IMR-90 (cell line): ENCODE measurements around the gene ME3. TPM values are rescaled to one million over a fixed set of nuclear protein-coding genes. Genes with fewer than 3 reads are reported as not detected.

Source experiments
- ATAC-seq: fragments of 200-7000 bp; cut with Tn5 transposase; 2 replicates; pipeline ENCODE4 v1.9.1; 2020; ENCODE audit warnings: low read depth, mild to moderate bottlenecking, moderate library complexity
- BruUV-seq: library from RNA; stranded (reverse); fragments of 400-500 nt; replicated peaks from 2 replicates; lab custom pipeline; 2021; lab: Mats Ljungman, UMichigan
- CTCF ChIA-PET: fragments of 300-600 bp; formaldehyde crosslinking; extraction: SDS; loops from one replicate; lab custom pipeline; 2021; ENCODE audit warnings: antibody characterized with exemption; lab: Yijun Ruan, JAX
- POLR2A ChIA-PET: fragments of 300-600 bp; sonication (Branson Sonifier 250); formaldehyde crosslinking; loops from one replicate; lab custom pipeline; 2022; ENCODE audit warnings: antibody characterized with exemption; ENCODE audit not compliant: unreplicated experiment; lab: Charles Lee
- DNase-seq: peaks from one replicate; pipeline ENCODE4 v3.0.0; 2013
- H2AFZ ChIP-seq: replicated peaks from 2 replicates; pipeline ENCODE3; 2013; ENCODE audit warnings: low read length, mild to moderate bottlenecking; ENCODE audit not compliant: poor library complexity
- H2AK5ac ChIP-seq: 2 replicates; pipeline ENCODE4 v1.6.1; 2013; ENCODE audit warnings: low read depth, low read length, inconsistent platforms
- H2AK9ac ChIP-seq: replicated peaks from 2 replicates; pipeline ENCODE3; 2013; ENCODE audit warnings: mild to moderate bottlenecking, low read depth, low read length, moderate library complexity; ENCODE audit not compliant: poor library complexity
- H2BK120ac ChIP-seq: 2 replicates; pipeline ENCODE4 v1.6.1; 2013; ENCODE audit warnings: low read depth, low read length, inconsistent platforms
- H2BK15ac ChIP-seq: 3 replicates; pipeline ENCODE4 v1.6.1; 2013; ENCODE audit warnings: low read depth, low read length, inconsistent platforms
- H2BK20ac ChIP-seq: 2 replicates; pipeline ENCODE4 v1.6.1; 2013; ENCODE audit warnings: low read depth, mild to moderate bottlenecking, inconsistent platforms, low read length, moderate library complexity
- H2BK5ac ChIP-seq: 2 replicates; pipeline ENCODE4 v1.6.1; 2013; ENCODE audit warnings: mild to moderate bottlenecking, low read depth, low read length, inconsistent platforms; ENCODE audit not compliant: poor library complexity, severe bottlenecking
- H3K14ac ChIP-seq: replicated peaks from 2 replicates; pipeline ENCODE4 v1.6.1; 2013; ENCODE audit warnings: low read depth, low read length, inconsistent platforms
- H3K18ac ChIP-seq: 2 replicates; pipeline ENCODE4 v1.6.1; 2013; ENCODE audit warnings: low read depth, low read length, control low read depth
- H3K23ac ChIP-seq: 2 replicates; pipeline ENCODE4 v1.6.1; 2013; ENCODE audit warnings: low read depth, low read length, inconsistent platforms
- H3K27ac ChIP-seq: 2 replicates; pipeline ENCODE4 v1.5.1; 2013; ENCODE audit warnings: mild to moderate bottlenecking, control low read depth, low read length; ENCODE audit not compliant: insufficient read depth
- H3K27me3 ChIP-seq: 2 replicates; pipeline ENCODE4 v1.6.1; 2013; ENCODE audit warnings: low read length; ENCODE audit not compliant: control insufficient read depth, insufficient read depth
- H3K36me3 ChIP-seq: 2 replicates; pipeline ENCODE4 v1.6.1; 2013; ENCODE audit warnings: low read length, mixed read lengths; ENCODE audit not compliant: control insufficient read depth, insufficient read depth
- H3K4ac ChIP-seq: 2 replicates; pipeline ENCODE4 v1.6.1; 2013; ENCODE audit warnings: low read depth, low read length, inconsistent platforms
- H3K4me1 ChIP-seq: 2 replicates; pipeline ENCODE4 v1.6.1; 2013; ENCODE audit warnings: low read length, mixed read lengths; ENCODE audit not compliant: control insufficient read depth, insufficient read depth
- H3K4me2 ChIP-seq: 2 replicates; pipeline ENCODE4 v1.6.1; 2013; ENCODE audit warnings: low read depth, mild to moderate bottlenecking, control low read depth, low read length, moderate library complexity
- H3K4me3 ChIP-seq: 2 replicates; pipeline ENCODE4 v1.5.1; 2013; ENCODE audit warnings: low read depth, mild to moderate bottlenecking, control low read depth, low read length, moderate library complexity; ENCODE audit not compliant: insufficient read depth
- H3K56ac ChIP-seq: 2 replicates; pipeline ENCODE4 v1.6.1; 2013; ENCODE audit warnings: low read length, inconsistent platforms; ENCODE audit not compliant: insufficient read depth; ENCODE audit errors: extremely low read depth
- H3K79me1 ChIP-seq, 2 experiments: 2 replicates each; pipeline ENCODE4 v1.6.1; 2013; ENCODE audit warnings: low read length in 2 of 2, inconsistent platforms in 1 of 2, low read depth in 1 of 2
- H3K9ac ChIP-seq: 2 replicates; pipeline ENCODE4 v1.6.1; 2013; ENCODE audit warnings: low read depth, low read length, control low read depth
- H3K9me1 ChIP-seq: 2 replicates; pipeline ENCODE4 v1.6.1; 2013; ENCODE audit warnings: low read length, inconsistent platforms; ENCODE audit not compliant: insufficient read depth
- H3K9me3 ChIP-seq: 2 replicates; pipeline ENCODE4 v1.6.1; 2013; ENCODE audit warnings: low read length; ENCODE audit not compliant: control insufficient read depth, insufficient read depth
- H4K20me1 ChIP-seq: 2 replicates; pipeline ENCODE4 v1.6.1; 2013; ENCODE audit warnings: low read length, inconsistent platforms; ENCODE audit not compliant: insufficient read depth
- H4K5ac ChIP-seq: 2 replicates; pipeline ENCODE4 v1.6.1; 2013; ENCODE audit warnings: mild to moderate bottlenecking, low read depth, low read length, control low read depth
- H4K8ac ChIP-seq, 2 experiments: 2 replicates each; pipeline ENCODE4 v1.6.1; 2013; ENCODE audit warnings: low read depth in 2 of 2, low read length in 2 of 2, control low read depth in 1 of 2, inconsistent platforms in 1 of 2
- H4K91ac ChIP-seq: 2 replicates; pipeline ENCODE4 v1.6.1; 2013; ENCODE audit warnings: low read depth, low read length, inconsistent platforms; ENCODE audit not compliant: insufficient read depth
- BHLHE40 ChIP-seq: fragments of 150-350 bp; IDR thresholded peaks from 2 replicates; pipeline ENCODE4 v1.6.1; 2016; ENCODE audit warnings: mild to moderate bottlenecking, low read depth, low read length
- CEBPB ChIP-seq: IDR thresholded peaks from 2 replicates; pipeline ENCODE4 v1.6.1; 2012; ENCODE audit warnings: low read depth, low read length, improper control_type of control experiment
- CHD1 ChIP-seq: IDR thresholded peaks from 2 replicates; pipeline ENCODE4 v1.6.1; 2012; ENCODE audit warnings: low read depth, low read length, improper control_type of control experiment
- CTCF ChIP-seq: conservative IDR thresholded peaks from 2 replicates; pipeline ENCODE4 v1.5.1; 2012; ENCODE audit warnings: mild to moderate bottlenecking, low read depth, low read length, improper control_type of control experiment
- ELK1 ChIP-seq: fragments of 150-350 bp; IDR thresholded peaks from 2 replicates; pipeline ENCODE4 v1.6.1; 2016; ENCODE audit warnings: low read depth, mild to moderate bottlenecking, low read length, moderate library complexity, borderline replicate concordance
- FOS ChIP-seq: fragments of 150-350 bp; IDR thresholded peaks from 2 replicates; pipeline ENCODE4 v1.6.1; 2016; ENCODE audit warnings: low read depth, low read length
- MAZ ChIP-seq: IDR thresholded peaks from 2 replicates; pipeline ENCODE4 v1.6.1; 2012; ENCODE audit warnings: low read depth, mild to moderate bottlenecking, low read length, improper control_type of control experiment, moderate library complexity, borderline replicate concordance
- MXI1 ChIP-seq: IDR thresholded peaks from 2 replicates; pipeline ENCODE4 v1.6.1; 2012; ENCODE audit warnings: low read depth, mild to moderate bottlenecking, low read length, moderate library complexity, borderline replicate concordance
- NFE2L2 ChIP-seq: fragments of 150-350 bp; IDR thresholded peaks from 2 replicates; pipeline ENCODE4 v1.6.1; 2016; ENCODE audit warnings: low read depth, mild to moderate bottlenecking, low read length
- POLR2A ChIP-seq: IDR thresholded peaks from 2 replicates; pipeline ENCODE4 v1.6.1; 2012; ENCODE audit warnings: mild to moderate bottlenecking, low read depth, low read length
- RCOR1 ChIP-seq: IDR thresholded peaks from 2 replicates; pipeline ENCODE4 v1.6.1; 2012; ENCODE audit warnings: mild to moderate bottlenecking, low read length, improper control_type of control experiment; ENCODE audit not compliant: insufficient replicate concordance
- WGBS, 2 experiments: methylation state at CpG; one replicate each; pipeline versions ENCODE4 v1.1.5 to v1.1.7; 2013; ENCODE audit warnings: missing lambda C conversion rate in 2 of 2; ENCODE audit not compliant: insufficient read length in 1 of 2; ENCODE audit errors: extremely low coverage in 2 of 2; 5-methylcytosine and 5-hydroxymethylcytosine counted together
- dilution Hi-C: fragments of 300-500 bp; cut with HindIII; formaldehyde crosslinking; loops from one replicate; pipeline ENCODE4 v1.14.3; 2018; ENCODE audit warnings: low sequenced_read_pairs; ENCODE audit not compliant: unreplicated experiment
- in situ Hi-C: fragments of 300-500 bp; cut with MboI; formaldehyde crosslinking; loops from 3 replicates; pipeline ENCODE4 v1.14.3; 2019; ENCODE audit warnings: low sequenced_read_pairs, inconsistent platforms, mixed read lengths
- intact Hi-C: fragments of 100-400 bp; cut with micrococcal nuclease; formaldehyde crosslinking; loops from 2 replicates; pipeline ENCODE4 v1.10.0; 2022
- polyA plus RNA-seq, 3 experiments: library from polyadenylated mRNA; depleted of rRNA; stranded (reverse); fragments of >200 nt; gene quantifications; 2 replicates each; pipeline ENCODE4 v1.2.3, GENCODE V29; 2012; ENCODE audit warnings: low replicate concordance in 1 of 3
- total RNA-seq: library from RNA; depleted of rRNA; stranded (reverse); fragments of >200 nt; gene quantifications from 2 replicates; pipeline ENCODE4 v1.2.3, GENCODE V29; 2012

The ME3 gene
- total and polyA plus RNA-seq, 2 of the 4 experiments (the other 2 are of a cell fraction), result 7.8 to 9.0 TPM

GRCh38 chr11:86440843-86441242 lies 231.6 kb downstream of the ME3 start:
- Histone ChIP-seq H2AFZ (no peak overlapping the region), H2AK5ac (no peak overlapping the region), H3K4me1 (peaks cover 10% of the 10 kb centered on the region; the same call in 1 of the 2 replicates), H4K8ac (no peak overlapping the region), H2BK5ac (no peak overlapping the region), H2AK9ac (no peak overlapping the region), H3K56ac (no peak overlapping the region), H3K18ac (no peak overlapping the region), H4K91ac (no peak overlapping the region; the same call in 1 of the 2 replicates), H3K4ac (no peak overlapping the region), H2BK15ac (no peak overlapping the region), H4K5ac (no peak overlapping the region), H4K20me1 (no peaks in the 10 kb centered on the region), H3K79me1 (no peaks in the 10 kb centered on the region), H3K14ac (no peak overlapping the region), H2BK120ac (no peak overlapping the region), H2BK20ac (no peak overlapping the region), H3K27ac (no peak overlapping the region), H3K4me3 (no peak overlapping the region), H3K27me3 (no peaks in the 10 kb centered on the region), H3K9ac (no peak overlapping the region), H3K4me2 (no peak overlapping the region), H3K23ac (no peak overlapping the region; the same call in 1 of the 2 replicates), H3K9me3 (no peaks in the 10 kb centered on the region), H3K36me3 (no peaks in the 10 kb centered on the region), H3K9me1 (0 out of 2 replicates have a peak, but pooled peaks cover 4% of the 10 kb centered on the region)
- CTCF ChIA-PET, result no interaction called here
- POLR2A ChIA-PET, result no interaction called here
- dilution Hi-C loops, result no loop called here
- no CpG with 5 or more reads among the region's 2 CpGs for WGBS, 2 experiments
- no TSS peak for BruUV-seq
- in situ Hi-C loops, result loop anchor here (25.0 kb wide), 1 partner anchor 846 kb away; no protein-coding TSS in a partner anchor
- intact Hi-C loops, result no loop called here
- ATAC-seq (no peak), DNase-seq (no peak)
- no peak for TF ChIP-seq MXI1
- TF ChIP-seq CTCF, result no peak
- no peak for TF ChIP-seq ELK1
- TF ChIP-seq MAZ, result no peak
- no peak for TF ChIP-seq CHD1
- no peak for TF ChIP-seq FOS
- TF ChIP-seq RCOR1, result no peak
- TF ChIP-seq POLR2A, result no peak
- no peak for TF ChIP-seq NFE2L2
- TF ChIP-seq CEBPB, result no peak
- TF ChIP-seq BHLHE40, result no peak
